ENCODE results near the gene OSBPL7.
"Not testable (repeated sequence)": the region's sequence is repeated elsewhere in the genome, so short reads cannot be mapped to it uniquely, and the experiment has no call there.

Gene OSBPL7

GRCh38 chr17:47776330-47777197 is 45.0 kb downstream of the OSBPL7 start:
- DNase-seq (ENCODE audit: low read depth in 2 of 2, low spot score in 1 of 2): no peak

GRCh38 chr17:47774987-47775580 is 46.5 kb downstream of the OSBPL7 start:
- DNase-seq (ENCODE audit: low read depth in 2 of 2, low spot score in 1 of 2): no peak

DNA sequence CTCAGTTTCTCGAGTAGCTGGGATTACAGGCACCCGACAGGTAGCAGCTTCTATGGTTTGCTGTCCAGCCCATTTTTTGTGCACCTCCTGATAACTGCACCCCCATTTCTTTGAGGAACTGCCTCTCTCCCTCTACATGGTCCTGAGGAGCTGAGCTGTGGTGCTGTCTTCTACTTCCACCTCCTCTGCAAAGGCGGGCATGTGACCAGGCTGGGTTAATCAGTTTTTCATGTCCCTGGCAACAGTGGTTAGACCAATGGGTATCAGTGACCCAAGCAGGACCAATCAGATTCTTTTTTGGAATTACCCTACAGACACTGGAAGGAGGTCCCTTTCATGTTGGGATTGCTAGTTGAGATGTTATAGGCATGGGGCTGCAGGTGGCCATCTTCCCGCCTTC is 47.3 kb downstream of the OSBPL7 start:
- no peak for DNase-seq (ENCODE audit: low read depth in 2 of 2, low spot score in 1 of 2)

GRCh38 chr17:47773649-47774048 is 47.9 kb downstream of the OSBPL7 start:
- not testable (repeated sequence) for DNase-seq (ENCODE audit: low read depth in 2 of 2, low spot score in 1 of 2)

GRCh38 chr17:47763913-47764582 is 57.5 kb downstream of the OSBPL7 start:
- DNase-seq (ENCODE audit: low read depth in 2 of 2, low spot score in 1 of 2): no peak

DNA sequence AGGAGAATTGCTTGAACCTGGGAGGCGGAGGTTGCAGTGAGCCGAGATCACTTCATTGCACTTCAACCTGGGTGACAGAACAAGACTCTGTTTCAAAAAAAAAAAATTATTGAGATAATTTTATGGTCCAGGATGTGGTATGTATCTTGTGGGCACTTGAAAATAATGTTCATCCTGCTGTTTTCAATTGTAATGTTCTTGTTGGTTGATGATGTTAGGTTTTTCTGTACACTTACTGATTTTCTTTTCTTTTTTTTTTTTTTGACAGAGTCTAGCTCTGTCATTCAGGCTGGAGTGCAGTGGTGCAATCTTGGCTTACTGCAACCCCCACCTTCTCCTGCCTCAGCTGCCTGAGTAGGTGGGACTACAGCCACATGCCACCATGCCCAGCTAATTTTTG is 58.9 kb downstream of the OSBPL7 start:
- DNase-seq (ENCODE audit: low read depth in 2 of 2, low spot score in 1 of 2): no peak

GRCh38 chr17:47760409-47761140 is 61.0 kb downstream of the OSBPL7 start:
- no peak for DNase-seq (ENCODE audit: low read depth in 2 of 2, low spot score in 1 of 2)

DNA sequence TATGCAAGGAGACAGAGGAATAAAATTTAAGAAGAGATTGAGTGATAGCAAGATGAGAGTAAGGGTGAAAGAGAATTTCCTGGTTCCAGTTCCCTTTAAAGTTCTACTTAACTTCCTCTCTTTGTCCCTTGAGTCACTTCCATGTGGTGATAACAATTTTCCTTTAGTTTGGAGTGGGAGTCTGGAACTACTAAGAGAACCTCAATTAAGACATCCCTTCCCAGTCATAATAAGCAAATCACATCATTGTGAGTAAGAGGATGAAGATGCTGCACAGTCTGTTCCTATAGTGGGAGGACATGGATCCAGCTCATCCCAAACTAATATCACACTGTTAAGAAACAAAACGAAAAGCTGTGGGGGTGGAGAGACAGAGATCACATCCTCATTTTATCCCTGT is 64.2 kb downstream of the OSBPL7 start:
- no peak for DNase-seq (ENCODE audit: low read depth in 2 of 2, low spot score in 1 of 2)
